Endothelial cell of umbilical vein (primary cell): ENCODE data around the gene SHOC2.

Experiments used
- CTCF ChIP-seq, 2 donors: IDR thresholded peaks; 1 replicate in 1 of 2; 2 replicates in 1 of 2; pipeline ENCODE4 v1.5.1; 2011; ENCODE audit warnings: low read length in 2 of 2, mild to moderate bottlenecking in 2 of 2, moderate library complexity in 2 of 2, control low read depth in 1 of 2, inconsistent platforms in 1 of 2, low read depth in 1 of 2; ENCODE audit not compliant: insufficient read depth in 1 of 2; ENCODE audit errors: extremely low read depth in 1 of 2
- EZH2 ChIP-seq: IDR thresholded peaks from 2 replicates; pipeline ENCODE4 v1.6.1; 2012; ENCODE audit warnings: borderline replicate concordance, low read depth, mild to moderate bottlenecking, moderate library complexity, low read length, inconsistent platforms; ENCODE audit not compliant: severe bottlenecking
- FOS ChIP-seq: IDR thresholded peaks from 2 replicates; pipeline ENCODE4 v1.6.1; 2011; ENCODE audit warnings: mild to moderate bottlenecking, low read length, moderate library complexity, borderline replicate concordance; ENCODE audit not compliant: insufficient read depth
- GATA2 ChIP-seq: IDR thresholded peaks from 2 replicates; pipeline ENCODE4 v1.7.0; 2011; ENCODE audit warnings: low read depth, mild to moderate bottlenecking, moderate library complexity, mixed read lengths, low read length; ENCODE audit not compliant: insufficient read length, insufficient read depth
- JUN ChIP-seq: IDR thresholded peaks from 2 replicates; pipeline ENCODE4 v1.6.1; 2011; ENCODE audit warnings: borderline replicate concordance, low read depth; ENCODE audit not compliant: insufficient read length, insufficient read depth
- MAX ChIP-seq: IDR thresholded peaks from 2 replicates; pipeline ENCODE4 v1.6.1; 2011; ENCODE audit not compliant: insufficient read depth, insufficient read length
- MYC ChIP-seq: IDR thresholded peaks from one replicate; pipeline ENCODE4 v1.6.1; 2011; ENCODE audit warnings: mild to moderate bottlenecking, low read depth, low read length
- POLR2A ChIP-seq: IDR thresholded peaks from 2 replicates; pipeline ENCODE4 v1.6.1; 2012; ENCODE audit warnings: low read depth, mild to moderate bottlenecking, control low read depth, low read length
- POLR2AphosphoS5 ChIP-seq: IDR thresholded peaks from 2 replicates; pipeline ENCODE4 v1.6.1; 2012; ENCODE audit warnings: low read depth, mild to moderate bottlenecking, control low read depth, low read length, moderate library complexity; ENCODE audit not compliant: insufficient read depth

GRCh38 chr10:110967009-110967630 lies 47.7 kb downstream of the SHOC2 start:
- TF ChIP-seq CTCF (IDR thresholded peaks at IDR 0.05; ENCODE audit: extremely low read depth in 1 of 2, insufficient read depth in 1 of 2, low read depth in 1 of 2, low read length in 2 of 2) = no peak
- TF ChIP-seq EZH2 = no peak
- no peak for TF ChIP-seq POLR2A
- no peak for TF ChIP-seq MYC
- TF ChIP-seq POLR2AphosphoS5 = no peak
- TF ChIP-seq GATA2 = no peak
- TF ChIP-seq JUN = no peak
- TF ChIP-seq MAX = no peak
- no peak for TF ChIP-seq FOS
